Ishikawa (cell line): Measurements from ENCODE around the gene EML3.

ENCODE experiments used
- CEBPB ChIP-seq: IDR thresholded peaks from 2 replicates; pipeline ENCODE4 v1.6.1; 2012
- CREB1 ChIP-seq: IDR thresholded peaks from 2 replicates; pipeline ENCODE4 v1.6.1; 2012; ENCODE audit warnings: low read depth
- EGR1 ChIP-seq: IDR thresholded peaks from 2 replicates; pipeline ENCODE4 v1.6.1; 2012
- EP300 ChIP-seq: IDR thresholded peaks from 2 replicates; pipeline ENCODE4 v1.6.1; 2012; ENCODE audit warnings: borderline replicate concordance
- FOXM1 ChIP-seq: IDR thresholded peaks from 2 replicates; pipeline ENCODE4 v1.6.1; 2012; ENCODE audit warnings: low read depth, borderline replicate concordance
- MAX ChIP-seq: IDR thresholded peaks from 2 replicates; pipeline ENCODE4 v1.6.1; 2012
- NFIC ChIP-seq: IDR thresholded peaks from 2 replicates; pipeline ENCODE4 v1.6.1; 2012
- RAD21 ChIP-seq: IDR thresholded peaks from 2 replicates; pipeline ENCODE4 v1.6.1; 2012; ENCODE audit warnings: low read depth
- REST ChIP-seq: IDR thresholded peaks from 2 replicates; pipeline ENCODE4 v1.6.1; 2012; ENCODE audit warnings: low read depth, mild to moderate bottlenecking
- TAF1 ChIP-seq: IDR thresholded peaks from 2 replicates; pipeline ENCODE4 v1.6.1; 2012; ENCODE audit warnings: low read depth, mild to moderate bottlenecking
- TCF12 ChIP-seq: IDR thresholded peaks from 2 replicates; pipeline ENCODE4 v1.6.1; 2012; ENCODE audit warnings: low read depth
- TEAD4 ChIP-seq: IDR thresholded peaks from 2 replicates; pipeline ENCODE4 v1.6.1; 2012
- USF1 ChIP-seq: IDR thresholded peaks from 2 replicates; pipeline ENCODE4 v1.6.1; 2012
- YY1 ChIP-seq: IDR thresholded peaks from 2 replicates; pipeline ENCODE4 v1.6.1; 2012; ENCODE audit warnings: low read depth
- ZBTB7A ChIP-seq: IDR thresholded peaks from 2 replicates; pipeline ENCODE4 v1.6.1; 2012; ENCODE audit warnings: low read depth

Gene EML3

GRCh38 chr11:62644220-62644619 is 31.6 kb upstream of the EML3 start:
- TF ChIP-seq YY1 (no peak), CEBPB (no peak), CREB1 (no peak), MAX (no peak), ZBTB7A (no peak), USF1 (no peak), RAD21 (no peak), TEAD4 (no peak), REST (no peak), EGR1 (no peak), FOXM1 (no peak), EP300 (no peak), TCF12 (no peak), NFIC (no peak), TAF1 (no peak)

GRCh38 chr11:62632492-62632891 is 19.9 kb upstream of the EML3 start:
- TF ChIP-seq FOXM1 (no peak), RAD21 (no peak), TEAD4 (no peak), REST (no peak), EP300 (no peak), CEBPB (no peak), EGR1 (no peak), CREB1 (no peak), TCF12 (no peak), MAX (no peak), TAF1 (no peak), USF1 (no peak), ZBTB7A (no peak), NFIC (no peak), YY1 (no peak)

GRCh38 chr11:62627713-62628112 is 15.1 kb upstream of the EML3 start:
- TF ChIP-seq TAF1 (no peak), CEBPB (no peak), ZBTB7A (no peak), REST (no peak), RAD21 (no peak), TCF12 (no peak)

- TF ChIP-seq YY1 (no peak), CREB1 (no peak), USF1 (no peak), TAF1 (no peak), ZBTB7A (no peak), CEBPB (no peak), RAD21 (no peak), EP300 (no peak), TEAD4 (no peak), MAX (no peak), TCF12 (no peak), NFIC (no peak)
Observed at GRCh38 chr11:62622476-62623089, 10.0 kb upstream of the EML3 start.
